Smooth muscle cell (in vitro differentiated cells): ENCODE data around the gene ITIH5. TPM values are rescaled to one million over a fixed set of nuclear protein-coding genes. Genes with fewer than 3 reads are reported as not detected.

Source experiments
- DNase-seq: peaks from one replicate; lab custom pipeline; 2025; ENCODE audit not compliant: unreplicated experiment; lab: John Stamatoyannopoulos, UW
- H2AFZ ChIP-seq: fragments of 200-600 bp; sonication (generic); 2 replicates; pipeline ENCODE4 v1.6.0; 2016; ENCODE audit warnings: antibody characterized with exemption, low read depth, mild to moderate bottlenecking
- H3F3A ChIP-seq: fragments of 200-600 bp; sonication (generic); 2 replicates; pipeline ENCODE4 v1.6.0; 2017; ENCODE audit warnings: antibody characterized with exemption, low read depth
- H3K27ac ChIP-seq: fragments of 200-600 bp; sonication (generic); 2 replicates; pipeline ENCODE4 v1.5.1; 2016; ENCODE audit warnings: low read depth, mild to moderate bottlenecking
- H3K27me3 ChIP-seq: fragments of 200-600 bp; sonication (generic); 2 replicates; pipeline ENCODE4 v1.6.1; 2016; ENCODE audit warnings: low read depth, mild to moderate bottlenecking
- H3K36me3 ChIP-seq: fragments of 200-600 bp; sonication (generic); 2 replicates; pipeline ENCODE4 v1.5.1; 2016; ENCODE audit warnings: low read depth
- H3K4me1 ChIP-seq: fragments of 200-600 bp; sonication (generic); 2 replicates; pipeline ENCODE4 v1.5.1; 2016; ENCODE audit warnings: low read depth
- H3K4me2 ChIP-seq: fragments of 200-600 bp; sonication (generic); 2 replicates; pipeline ENCODE4 v1.6.0; 2016; ENCODE audit warnings: mild to moderate bottlenecking
- H3K4me3 ChIP-seq: fragments of 200-600 bp; sonication (generic); 2 replicates; pipeline ENCODE4 v1.5.1; 2016; ENCODE audit warnings: mild to moderate bottlenecking
- H3K79me2 ChIP-seq: fragments of 200-600 bp; sonication (generic); 2 replicates; pipeline ENCODE4 v1.6.0; 2016; ENCODE audit warnings: low read depth, mild to moderate bottlenecking
- H3K9ac ChIP-seq: fragments of 200-600 bp; sonication (generic); 2 replicates; pipeline ENCODE4 v1.6.0; 2016; ENCODE audit warnings: low read depth
- H3K9me3 ChIP-seq: fragments of 200-600 bp; sonication (generic); replicated peaks from 2 replicates; pipeline ENCODE4 v1.5.1; 2016; ENCODE audit warnings: low read depth
- H4K20me1 ChIP-seq: fragments of 200-600 bp; sonication (generic); 2 replicates; pipeline ENCODE4 v1.6.0; 2016; ENCODE audit warnings: low read depth
- CTCF ChIP-seq: fragments of 200-600 bp; sonication (generic); IDR thresholded peaks from 2 replicates; pipeline ENCODE4 v1.5.1; 2017; ENCODE audit warnings: borderline replicate concordance, mild to moderate bottlenecking, antibody characterized with exemption; ENCODE audit not compliant: insufficient read depth, poor library complexity, severe bottlenecking
- WGBS: methylation state at CpG from one replicate; pipeline ENCODE4 v1.1.7; 2016; ENCODE audit warnings: low lambda C conversion rate; 5-methylcytosine and 5-hydroxymethylcytosine counted together
- polyA plus RNA-seq: library from polyadenylated mRNA; unstranded; fragments of >200 nt; fragmentation: Nextera tagmentation; extraction: Ambion mirVana; gene quantifications from 2 replicates; pipeline ENCODE4 v1.2.1, GENCODE V29; 2016
- total RNA-seq: library from RNA; depleted of rRNA; stranded (reverse); fragments of >200 nt; gene quantifications from 2 replicates; pipeline ENCODE4 v1.2.3, GENCODE V29; 2014

Gene ITIH5
- total and polyA plus RNA-seq, 2 experiments from 2014 or later = 9.1 to 12.6 TPM

- Histone ChIP-seq H3K9me3 (no peaks in the 10 kb centered on the region), H3K4me3 (no peak overlapping the region), H2AFZ (no peak overlapping the region), H3K36me3 (no peaks in the 10 kb centered on the region), H3K27me3 (peaks cover 18% of the 10 kb centered on the region), H3K4me1 (no peaks in the 10 kb centered on the region), H3K9ac (no peak overlapping the region), H4K20me1 (no peaks in the 10 kb centered on the region), H3K4me2 (no peak overlapping the region), H3K27ac (no peak overlapping the region), H3K79me2 (no peaks in the 10 kb centered on the region), H3F3A (peaks cover 2% of the 10 kb centered on the region)
- no peak for TF ChIP-seq CTCF
- no peak for DNase-seq
- WGBS = 92% methylated on average over 23 of the region's 23 CpGs
Measured at GRCh38 chr10:7672341-7673134, 5.8 kb upstream of the ITIH5 start.

DNA sequence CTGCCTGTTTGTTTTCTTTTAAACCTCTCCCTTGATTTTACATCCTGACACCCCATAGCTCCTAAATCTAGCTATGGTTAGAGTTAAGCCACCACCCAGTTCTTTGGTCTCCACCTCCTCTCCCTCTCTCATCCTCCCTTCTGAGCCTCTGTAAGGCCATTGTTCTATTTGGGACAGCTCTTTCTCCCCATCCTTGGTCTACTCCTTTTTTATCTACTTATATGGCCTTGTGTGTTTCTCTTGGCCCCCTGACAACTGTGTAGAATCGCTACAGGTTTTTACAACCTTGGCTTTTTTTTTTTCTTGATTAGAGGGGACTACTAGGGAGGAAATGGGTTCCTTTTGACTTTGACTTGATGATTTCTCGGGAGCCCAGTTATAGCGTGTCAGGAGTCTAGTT lies 3.4 kb upstream of the ITIH5 start:
- Histone ChIP-seq H4K20me1 (no peaks in the 10 kb centered on the region), H3K4me1 (peaks cover 9% of the 10 kb centered on the region), H3K27me3 (peaks cover 22% of the 10 kb centered on the region), H3K4me3 (no peak overlapping the region), H3K36me3 (no peaks in the 10 kb centered on the region), H3K27ac (no peak overlapping the region), H3F3A (peaks cover 2% of the 10 kb centered on the region), H3K4me2 (no peak overlapping the region), H3K79me2 (no peaks in the 10 kb centered on the region), H2AFZ (no peak overlapping the region), H3K9me3 (no peaks in the 10 kb centered on the region), H3K9ac (no peak overlapping the region)
- no peak for TF ChIP-seq CTCF
- 96% methylated on average over 3 of the region's 3 CpGs for WGBS
- DNase-seq = no peak

DNA sequence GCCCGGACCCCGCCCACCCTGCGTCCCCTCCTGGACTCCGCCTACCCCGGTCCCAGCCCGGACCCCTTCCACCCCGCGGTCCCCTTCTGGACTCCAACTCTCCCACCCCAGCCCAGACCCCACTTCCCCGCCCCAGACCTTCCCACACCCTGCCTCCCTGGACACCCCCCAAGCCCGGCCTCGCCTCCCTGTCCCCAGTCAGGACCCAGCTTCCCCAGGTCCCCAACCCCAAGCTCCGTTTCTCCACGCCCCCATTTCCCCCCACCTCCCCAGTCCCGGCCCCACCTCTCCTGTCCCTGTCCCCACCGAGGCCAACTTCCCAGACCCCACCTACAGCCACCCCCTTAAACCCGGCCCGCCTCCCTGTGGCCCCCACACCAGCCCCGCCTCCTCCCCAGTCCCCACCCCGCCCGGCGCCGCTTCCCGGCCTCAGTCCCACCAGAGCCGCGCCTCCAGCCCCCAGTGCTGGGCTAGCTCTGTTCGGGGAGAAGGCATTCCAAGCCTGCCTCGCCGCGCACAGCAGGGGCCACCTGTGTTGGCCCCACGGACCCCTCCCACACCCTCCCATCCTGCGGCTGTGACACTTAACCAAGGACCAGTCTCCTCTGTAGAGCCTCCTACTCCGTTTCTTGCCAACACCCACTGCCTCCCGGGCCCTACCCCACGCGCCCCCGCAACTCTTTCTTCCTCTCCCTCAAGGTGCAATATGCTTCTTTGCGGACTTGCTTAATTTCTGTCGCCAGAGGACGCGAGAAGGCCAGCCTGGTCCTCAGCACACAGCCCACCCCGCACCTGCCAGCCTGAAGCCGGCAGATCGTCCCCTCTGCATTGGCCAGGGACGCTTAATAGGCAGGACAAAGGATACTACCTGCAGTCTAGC lies 736 bp upstream of the ITIH5 start:
- peaks cover 9% of the 10 kb centered on the region for H3K4me1 ChIP-seq
- peak overlapping the region; percentile 35 for H3K4me3 ChIP-seq
- peaks cover 12% of the 10 kb centered on the region for H3K27me3 ChIP-seq
- no peak for DNase-seq
- H3K9ac ChIP-seq = no peak overlapping the region
- TF ChIP-seq CTCF = no peak
- peaks cover 2% of the 10 kb centered on the region for H3F3A ChIP-seq
- peak overlapping the region; percentile 65 for H3K4me2 ChIP-seq
- H3K9me3 ChIP-seq = no peaks in the 10 kb centered on the region
- peak overlapping the region; percentile 22 for H2AFZ ChIP-seq
- no peaks in the 10 kb centered on the region for H3K79me2 ChIP-seq
- H3K36me3 ChIP-seq = no peaks in the 10 kb centered on the region
- no peak overlapping the region for H3K27ac ChIP-seq
- 7% methylated on average over 10 of the region's 44 CpGs for WGBS
- H4K20me1 ChIP-seq = no peaks in the 10 kb centered on the region
